Stimulated activated naive CD4-positive, alpha-beta T cell (primary cell): ENCODE results near the gene SH3TC1.

Source experiments
- DNase-seq, 6 experiments: peaks; one replicate each; lab custom pipeline; 2025; lab: John Stamatoyannopoulos, UW

The SH3TC1 gene

DNA sequence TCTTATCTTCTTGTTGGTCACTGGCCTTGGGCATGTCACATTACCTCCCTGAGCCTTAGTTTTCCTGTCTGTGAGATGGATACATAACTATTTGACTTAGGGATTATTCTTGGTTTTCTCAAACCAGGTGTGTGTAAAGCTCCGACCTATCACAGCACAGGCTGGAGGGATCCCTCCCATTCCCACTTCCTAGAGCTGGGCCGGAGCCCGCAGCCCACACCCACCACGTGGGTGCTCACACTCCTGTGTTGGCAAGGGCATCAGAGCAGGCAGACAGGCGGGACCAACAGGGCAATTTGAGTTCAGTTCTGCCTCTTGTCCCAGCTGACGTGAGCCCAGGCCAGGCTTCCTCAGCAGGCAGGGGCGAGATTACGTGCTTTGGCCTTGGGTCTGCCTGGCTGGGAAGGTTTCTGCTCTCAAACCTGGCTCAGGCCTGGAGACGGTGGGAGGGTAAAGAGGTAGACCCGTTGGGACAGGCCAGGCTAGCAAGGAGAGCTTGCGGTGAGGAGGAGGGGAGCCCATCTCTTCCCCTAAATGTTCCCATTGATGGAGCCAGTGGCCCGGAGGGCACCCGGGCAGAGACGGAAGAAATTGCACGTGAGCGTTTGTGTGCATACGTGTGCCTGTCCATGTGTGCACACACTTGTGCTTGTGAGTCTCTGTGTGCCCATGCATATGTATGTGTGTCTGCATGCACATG lies 734 bp upstream of the SH3TC1 start:
- no peak for DNase-seq

DNA sequence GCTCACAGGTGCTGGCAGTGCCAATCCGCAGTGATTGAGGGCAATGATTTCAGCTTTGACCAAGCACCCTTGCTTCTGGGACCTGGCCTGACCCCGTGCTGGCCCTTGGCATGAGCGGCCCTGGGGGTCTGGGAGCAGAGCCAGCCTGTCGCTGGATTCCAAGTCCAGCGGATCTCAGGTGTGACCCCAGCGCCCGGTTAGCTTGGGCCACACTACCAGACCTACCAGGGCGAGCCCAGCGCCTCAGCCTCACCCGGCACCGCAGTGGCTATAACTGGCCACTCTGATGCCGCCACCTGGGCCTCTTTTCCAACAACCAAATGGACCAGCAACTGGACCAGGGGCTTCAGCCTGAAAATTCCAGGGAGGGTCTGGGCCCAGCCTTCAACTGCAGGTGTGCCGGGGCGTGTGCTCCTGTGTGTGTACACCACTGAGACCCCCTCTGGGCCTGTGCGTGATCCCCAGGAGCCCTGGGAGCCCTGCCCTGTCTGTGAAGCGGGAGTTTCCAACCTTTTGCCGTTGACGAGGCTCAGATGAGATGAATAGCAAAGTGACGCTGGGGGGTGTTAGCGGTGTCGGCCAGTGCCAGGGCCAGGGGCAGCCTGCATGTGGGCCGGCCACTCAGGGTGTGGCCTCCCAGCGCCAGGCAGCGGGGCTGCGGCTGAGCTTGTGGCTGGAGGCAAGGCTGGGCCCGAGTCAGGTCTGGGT lies 658 bp downstream of the SH3TC1 start:
- peak in 4 of 6 experiments; percentile 11 to 54 (median 25) for DNase-seq

DNA sequence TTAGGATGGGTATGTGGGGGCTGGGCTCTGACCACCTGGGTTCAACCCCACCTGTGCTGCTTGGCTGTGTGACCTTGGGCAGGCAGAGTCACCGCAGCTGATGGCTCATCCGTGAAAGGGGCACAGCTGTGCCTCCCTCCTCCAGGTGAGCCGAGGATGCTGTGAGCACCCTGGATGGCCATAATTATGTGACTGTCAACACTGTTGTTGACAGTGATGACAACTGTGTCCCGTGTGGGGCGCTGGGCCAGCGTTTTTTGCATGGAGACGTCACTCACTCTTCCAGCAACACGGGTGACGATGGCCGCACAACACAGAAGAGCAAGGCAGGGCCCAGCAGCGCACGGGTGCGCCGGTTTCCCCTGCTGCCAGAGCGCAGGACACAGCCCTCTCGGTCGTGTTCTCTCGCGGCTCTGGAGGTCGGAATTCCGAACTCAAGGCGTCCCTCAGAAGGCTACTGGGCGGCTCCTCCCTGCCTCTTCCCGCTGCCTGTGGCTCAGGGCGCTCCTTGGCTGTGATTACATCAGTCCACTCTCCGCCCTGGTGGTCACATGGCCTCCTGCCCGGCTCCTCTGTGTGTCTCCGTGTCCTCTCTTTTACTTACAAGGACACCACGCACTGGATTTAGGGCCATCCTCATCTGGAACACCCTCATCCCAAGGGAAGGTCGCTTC lies 1.3 kb downstream of the SH3TC1 start:
- peak; percentile 13 to 54 (median 31) for DNase-seq

DNA sequence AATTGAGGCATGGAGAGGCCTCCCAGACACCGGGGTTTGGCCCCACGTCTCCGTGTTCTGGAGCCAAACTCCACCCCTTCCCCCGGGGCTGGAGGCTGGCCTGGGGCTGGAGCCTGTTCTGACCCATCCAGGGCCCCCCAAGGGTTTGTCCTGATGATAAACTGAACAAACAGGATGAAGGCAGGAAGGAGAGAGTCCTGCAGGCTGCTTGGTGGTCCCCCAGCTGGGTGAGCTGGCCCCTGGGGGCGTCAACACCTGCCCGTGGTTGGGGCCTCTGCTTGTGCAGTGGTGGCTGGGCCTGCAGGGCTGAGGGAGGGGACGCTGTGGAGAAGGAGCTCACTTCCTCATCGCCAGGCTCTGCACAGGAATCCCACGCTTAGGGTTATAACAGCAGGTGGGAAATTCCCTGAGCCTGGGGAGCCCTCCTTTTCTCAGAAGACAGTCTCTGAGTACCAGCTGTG lies 2.3 kb downstream of the SH3TC1 start:
- DNase-seq, result peak in 5 of 6 experiments; percentile 8 to 28 (median 17)

DNA sequence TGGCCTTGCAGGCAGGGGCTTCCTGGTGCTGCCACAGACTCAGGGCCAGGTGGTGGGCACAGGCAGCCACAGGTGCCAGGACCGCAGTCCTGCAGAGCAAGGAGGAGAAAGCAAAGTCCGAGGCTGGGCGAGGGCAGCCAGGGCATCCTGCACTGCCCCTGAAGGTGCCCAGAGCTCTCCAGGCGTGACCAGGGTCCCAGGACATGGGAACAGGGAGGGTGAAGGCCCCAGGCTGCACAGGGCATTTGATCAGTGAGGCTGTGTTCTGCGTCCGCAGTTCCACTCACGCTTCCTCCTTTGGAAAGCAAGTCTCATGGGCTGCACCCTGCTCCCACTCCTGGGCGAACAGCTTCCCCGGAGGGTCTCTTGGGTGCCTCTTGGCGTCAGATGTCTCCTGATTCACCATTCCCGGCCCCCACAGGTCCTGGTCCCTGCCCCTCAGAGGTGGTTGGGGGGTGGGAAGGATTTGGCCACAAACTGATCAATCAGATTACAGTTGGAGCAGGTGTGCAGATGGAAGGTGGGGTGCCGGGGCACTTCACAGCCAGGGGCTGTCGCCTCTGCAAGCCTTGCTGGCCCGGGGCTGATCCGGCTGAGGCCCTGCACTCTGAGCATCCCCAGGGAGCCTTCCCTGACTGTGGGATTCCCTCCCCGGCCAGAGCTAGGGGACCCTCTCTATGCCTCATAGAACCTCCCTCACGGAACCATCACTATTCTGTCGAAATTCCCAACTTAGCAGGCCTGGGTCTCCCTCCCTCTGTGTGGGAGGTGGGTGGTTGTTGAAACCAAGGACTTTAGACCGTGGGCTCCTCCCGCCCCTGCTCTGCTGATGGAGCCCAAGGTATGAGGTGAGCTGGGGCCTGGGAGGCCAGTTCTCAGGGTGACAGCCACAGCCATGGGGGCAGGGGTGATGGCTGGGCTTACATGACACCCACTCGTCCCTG lies 3.3 kb downstream of the SH3TC1 start:
- DNase-seq, result no peak

DNA sequence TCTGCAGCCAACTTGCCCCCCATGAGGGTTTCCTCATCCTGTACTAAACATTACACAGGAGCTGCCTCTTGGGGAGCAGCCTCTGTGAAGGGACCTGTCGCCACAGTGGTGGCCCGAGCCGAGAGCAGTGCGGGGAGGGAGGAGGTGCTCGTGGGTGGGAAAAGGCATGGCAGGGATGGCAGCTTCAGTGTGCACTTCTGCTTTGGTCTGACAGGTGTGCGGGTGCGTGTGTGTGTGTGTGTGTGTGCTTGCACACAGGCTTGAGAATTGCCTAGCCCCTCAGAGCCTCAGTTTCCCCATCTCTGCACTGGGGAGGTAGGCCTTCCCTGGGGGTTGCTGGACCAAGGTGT lies 3.9 kb downstream of the SH3TC1 start:
- DNase-seq, result no peak

DNA sequence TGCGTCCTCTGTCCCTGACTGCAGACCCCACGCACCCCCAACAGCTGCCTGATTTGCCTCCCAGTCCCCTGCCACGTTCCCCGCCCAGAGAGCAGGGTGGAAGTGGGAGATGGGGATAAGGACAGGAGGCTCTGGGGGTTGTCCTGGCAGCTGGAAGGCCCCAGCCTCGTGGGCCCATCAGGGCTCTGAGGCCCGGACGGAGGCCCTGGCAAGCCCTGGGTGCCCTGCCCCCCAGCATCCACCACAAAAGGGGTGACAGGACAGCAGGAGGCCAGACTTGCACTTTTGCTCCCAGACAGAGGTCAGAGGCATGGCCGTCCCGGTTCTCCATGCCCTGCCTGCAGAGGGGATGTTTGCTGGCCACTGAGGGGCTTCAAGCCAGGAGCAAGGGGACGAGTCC lies 4.7 kb downstream of the SH3TC1 start:
- no peak for DNase-seq

DNA sequence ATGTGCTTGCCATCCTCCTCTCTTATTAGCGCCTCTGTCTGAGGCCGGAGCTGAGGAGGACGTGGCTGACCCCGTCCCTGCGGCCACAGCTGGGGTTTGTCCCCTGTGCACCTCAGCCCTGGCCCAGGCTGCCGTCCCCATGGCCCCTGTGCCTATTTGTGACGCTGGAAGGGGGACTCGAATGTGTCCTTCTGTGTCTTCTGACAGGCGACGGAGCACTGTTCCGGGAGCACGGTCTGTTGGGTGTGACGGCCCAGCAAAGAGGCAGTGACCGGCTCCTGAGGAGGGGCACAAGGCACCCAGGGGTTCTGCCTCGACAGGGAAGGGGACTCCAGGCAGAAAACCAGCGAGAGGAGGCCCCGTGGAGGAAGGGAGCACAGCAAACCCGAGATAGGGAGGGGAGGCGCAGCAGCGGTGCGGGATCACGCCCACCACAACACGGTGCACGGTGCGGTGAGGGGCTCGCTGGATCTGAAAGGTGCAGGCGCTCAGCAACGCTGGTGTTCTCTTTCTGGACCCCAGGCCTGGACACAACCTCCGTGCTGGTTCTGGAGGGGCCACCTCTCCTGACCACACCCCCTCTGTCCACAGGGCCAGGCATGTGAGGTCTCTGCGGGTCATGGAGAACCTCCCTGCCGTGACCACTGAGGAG lies 5.6 kb downstream of the SH3TC1 start:
- DNase-seq, result no peak

DNA sequence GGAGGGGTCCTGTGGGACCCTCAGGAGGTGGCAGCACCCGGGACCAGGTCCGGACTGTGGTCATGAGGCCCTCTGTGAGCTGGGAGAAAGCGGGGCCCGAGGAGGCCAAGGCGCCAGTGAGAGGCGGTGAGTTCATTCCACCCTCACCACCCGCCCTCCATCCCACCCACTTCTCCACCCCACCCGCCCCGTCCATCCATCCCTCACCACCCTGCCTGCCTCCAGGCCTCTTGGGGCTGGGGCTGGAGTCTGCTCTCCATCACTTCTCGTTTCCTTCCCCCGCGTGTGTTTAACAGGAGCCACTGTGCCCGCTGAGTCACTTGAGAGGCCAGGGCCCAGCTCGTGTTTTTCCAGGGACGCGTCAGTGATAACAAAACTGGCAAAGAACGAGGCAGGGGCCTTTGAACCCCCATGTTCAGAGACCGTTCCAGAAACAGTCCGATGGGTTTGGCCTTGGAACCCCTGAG lies 6.2 kb downstream of the SH3TC1 start:
- DNase-seq, result no peak

DNA sequence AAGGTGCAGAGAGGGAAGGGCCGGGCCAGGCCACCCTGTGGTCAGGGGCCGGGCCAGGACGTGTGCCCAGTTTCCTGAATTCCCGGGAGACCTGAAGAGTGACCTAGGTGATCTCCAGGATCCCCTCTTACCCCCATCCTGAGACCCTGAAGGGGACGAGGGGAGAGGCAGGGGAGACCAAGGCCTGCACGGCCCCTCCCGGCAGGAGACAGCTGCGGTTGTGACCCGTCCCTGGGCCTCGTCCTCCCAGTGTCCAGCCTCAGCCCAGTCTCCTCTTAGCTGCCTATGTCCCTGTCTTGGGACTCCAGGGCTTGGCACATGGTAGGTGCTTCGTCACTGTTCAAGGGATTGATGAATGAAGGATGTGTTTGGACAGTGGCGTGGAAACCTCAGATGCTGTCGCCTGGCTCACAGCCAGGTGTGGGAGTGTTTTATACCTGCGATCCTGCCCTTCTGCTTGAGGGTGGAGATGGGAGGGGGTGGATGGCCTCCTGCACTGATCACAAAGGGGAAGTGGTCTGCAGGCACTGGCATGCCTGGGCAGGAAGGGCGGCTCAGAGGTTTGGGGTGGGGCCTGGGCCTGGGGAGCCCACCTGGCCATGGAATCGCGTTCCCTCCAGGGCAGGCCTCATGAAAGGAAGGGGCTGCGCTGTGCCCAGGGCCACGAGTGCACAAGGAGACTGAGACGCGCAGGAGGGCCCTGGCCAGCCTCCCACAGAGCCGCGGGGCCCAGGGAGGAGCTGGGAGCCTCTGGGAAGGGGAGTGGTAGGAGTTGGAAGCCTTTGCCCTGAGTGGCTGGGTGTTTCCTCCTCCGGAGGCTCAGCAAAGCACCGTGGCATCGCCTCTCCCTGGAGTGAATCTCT lies 6.9 kb downstream of the SH3TC1 start:
- no peak for DNase-seq

DNA sequence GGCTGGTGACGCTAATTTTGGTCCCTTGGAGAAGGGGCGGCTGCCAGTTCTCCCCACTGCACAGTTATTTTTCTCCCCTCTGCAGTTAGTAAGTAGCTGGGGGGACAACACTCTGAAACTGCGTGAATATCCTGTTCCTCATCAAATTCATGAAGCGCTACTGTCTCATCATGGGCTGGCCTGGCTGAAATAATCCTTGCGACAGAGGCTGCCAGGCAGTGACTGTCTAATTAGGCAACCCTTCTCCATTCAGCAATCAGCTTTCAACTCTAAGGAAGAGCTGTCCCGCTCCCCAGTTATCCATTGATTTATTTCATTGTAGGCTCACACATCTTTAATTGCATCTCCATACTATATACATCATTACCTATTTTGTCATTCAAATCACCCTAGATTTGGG lies 8.2 kb downstream of the SH3TC1 start:
- no peak for DNase-seq

DNA sequence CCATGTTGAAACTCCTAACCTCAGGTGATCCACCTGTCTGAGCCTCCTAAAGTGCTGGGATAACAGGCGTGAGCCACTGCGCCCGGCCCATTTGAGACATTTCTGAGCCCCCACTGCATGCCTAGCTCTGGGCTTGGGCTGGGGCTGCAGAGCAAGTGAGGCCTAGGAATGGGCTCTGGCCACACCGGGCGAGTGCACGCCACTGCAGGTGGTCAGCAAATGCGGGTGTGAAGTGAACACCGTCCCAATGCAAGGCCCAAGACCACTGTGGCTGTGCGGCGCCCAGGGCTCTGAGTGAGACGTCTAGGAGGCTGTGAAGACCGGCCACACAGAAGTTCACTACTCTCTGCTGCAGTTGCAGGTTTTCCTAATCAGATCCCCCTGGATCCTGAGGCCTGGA lies 9.5 kb downstream of the SH3TC1 start:
- DNase-seq, result no peak

DNA sequence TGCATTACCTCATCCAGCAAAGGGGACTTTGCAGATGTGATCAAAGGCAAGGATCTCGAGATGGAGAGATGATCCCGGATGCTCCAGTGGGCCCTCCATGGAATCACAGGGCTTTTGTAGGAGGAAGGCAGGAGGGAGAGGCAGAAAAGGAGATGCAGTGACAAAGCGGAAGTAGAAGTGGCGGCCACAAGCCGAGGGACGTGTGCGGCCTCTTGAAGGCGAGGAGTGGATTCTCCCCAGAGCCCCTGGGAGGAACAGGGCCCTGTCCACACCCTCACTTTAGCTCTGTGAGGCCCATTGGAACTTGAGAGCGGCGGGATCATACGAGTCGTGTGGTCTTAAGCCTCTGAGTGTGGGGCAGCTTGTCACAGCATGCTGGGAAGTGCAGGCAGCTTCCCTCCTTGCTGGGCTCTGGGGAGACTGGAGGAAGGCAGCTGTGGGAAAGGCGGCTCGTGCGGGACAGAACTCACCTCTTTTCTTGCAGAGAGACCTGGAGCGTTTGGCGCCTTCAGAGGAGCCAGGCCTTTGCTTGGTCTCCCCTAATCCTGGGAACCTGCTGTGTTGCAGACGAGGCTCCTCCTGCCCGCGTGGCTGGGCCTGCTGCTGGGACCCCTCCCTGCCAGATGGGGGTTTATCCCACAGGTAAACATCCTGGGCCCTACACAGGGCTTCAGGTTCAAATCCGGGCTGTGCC lies 10.2 kb downstream of the SH3TC1 start:
- no peak for DNase-seq

DNA sequence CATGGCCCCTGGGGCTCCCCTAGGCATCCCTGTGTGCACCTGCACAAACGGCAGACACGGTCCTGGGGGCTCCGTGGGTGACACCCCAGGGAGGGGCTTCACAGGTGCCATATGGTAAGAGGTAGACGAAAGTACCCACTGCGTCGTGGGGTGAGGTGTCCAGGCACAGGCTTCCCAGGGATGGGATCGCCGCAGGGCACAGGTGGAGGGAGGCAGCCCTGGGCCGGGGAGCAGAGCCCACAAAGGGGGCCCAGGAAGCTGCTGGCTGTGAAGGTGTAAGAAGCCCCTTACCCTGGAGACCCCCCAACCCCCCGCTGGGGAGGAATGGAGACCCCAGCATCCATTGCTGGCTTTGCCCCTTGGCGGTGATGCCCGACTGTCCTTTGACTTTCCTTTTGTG lies 10.9 kb downstream of the SH3TC1 start:
- DNase-seq, result no peak

DNA sequence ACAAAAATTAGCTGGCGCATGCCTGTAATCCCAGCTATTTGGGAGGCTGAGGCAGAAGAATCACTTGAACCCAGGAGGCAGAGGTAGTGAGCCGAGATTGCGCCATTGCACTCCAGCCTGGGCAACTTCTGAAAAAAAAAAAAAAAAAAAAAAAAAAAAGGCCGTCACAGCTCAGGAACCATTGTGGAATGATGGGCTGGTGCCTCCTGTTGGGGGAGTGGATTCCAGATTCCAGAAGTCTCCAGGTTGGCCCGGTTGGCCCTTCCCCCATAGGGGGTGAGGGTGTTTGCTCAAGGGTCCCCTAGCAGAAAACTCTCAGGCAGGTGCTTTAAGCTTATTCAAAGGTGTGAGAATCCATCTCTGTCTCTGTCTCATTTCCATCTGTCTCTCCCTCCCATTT lies 11.5 kb downstream of the SH3TC1 start:
- no peak for DNase-seq

DNA sequence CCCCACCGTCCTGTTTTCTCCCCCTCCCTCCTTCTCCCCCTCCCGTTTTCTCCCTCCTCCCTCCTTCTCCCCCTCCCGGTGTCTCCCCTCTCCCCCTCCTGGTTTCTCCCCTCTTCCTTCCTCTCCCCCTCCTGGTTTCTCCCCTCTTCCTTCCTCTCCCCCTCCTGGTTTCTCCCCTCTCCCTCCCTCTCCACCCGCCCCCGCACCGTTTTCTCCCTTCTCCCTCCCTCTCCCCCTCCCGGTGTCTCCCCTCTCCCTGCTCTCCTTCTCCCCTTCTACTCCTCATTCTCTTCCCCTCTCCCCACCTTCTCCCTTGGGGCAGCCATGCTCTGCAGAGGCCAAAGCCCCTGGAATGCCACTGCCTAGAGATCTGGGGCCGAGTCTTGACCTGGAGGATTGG lies 12.2 kb downstream of the SH3TC1 start:
- no peak for DNase-seq

DNA sequence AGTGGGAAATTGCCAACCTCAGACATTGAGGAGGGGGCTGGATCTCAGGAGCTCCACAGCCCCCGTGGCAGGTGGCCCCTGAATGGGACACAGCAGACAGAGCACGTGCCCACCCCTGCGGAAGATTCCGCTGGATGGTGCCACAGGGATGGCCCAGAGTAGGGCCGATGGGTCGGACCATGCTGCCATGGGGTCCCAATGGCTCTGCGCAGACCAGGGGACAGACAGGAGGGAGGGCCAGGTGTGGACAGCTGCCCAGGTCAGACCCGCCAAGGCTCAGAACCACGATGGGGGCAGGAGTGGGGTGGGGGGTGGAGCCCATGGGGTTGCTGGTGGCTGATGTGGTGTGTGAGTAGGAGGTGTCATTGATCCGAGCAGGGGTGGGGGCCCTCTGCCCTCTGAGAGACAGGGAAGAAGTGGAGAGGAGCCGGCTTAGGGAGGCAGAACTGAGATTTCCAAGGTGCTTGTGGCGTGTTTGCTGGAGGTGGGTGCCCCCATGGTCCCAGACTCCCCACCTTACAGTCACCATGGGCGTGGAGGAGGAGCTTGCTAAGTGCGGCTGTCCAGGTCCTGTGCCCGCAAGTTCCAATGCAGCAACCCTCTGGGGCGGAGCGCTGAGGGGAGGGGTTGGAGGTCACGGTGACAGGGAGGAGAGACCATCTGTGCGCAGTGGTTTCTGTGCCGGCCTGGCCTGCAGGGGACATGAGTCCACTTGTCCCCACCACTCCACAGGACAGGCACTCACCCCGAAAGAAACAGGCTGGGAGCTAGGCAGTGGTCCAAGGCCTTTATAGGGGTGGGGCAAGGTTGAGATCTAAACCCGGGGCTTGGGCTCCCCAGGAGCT lies 12.9 kb downstream of the SH3TC1 start:
- DNase-seq, result no peak

DNA sequence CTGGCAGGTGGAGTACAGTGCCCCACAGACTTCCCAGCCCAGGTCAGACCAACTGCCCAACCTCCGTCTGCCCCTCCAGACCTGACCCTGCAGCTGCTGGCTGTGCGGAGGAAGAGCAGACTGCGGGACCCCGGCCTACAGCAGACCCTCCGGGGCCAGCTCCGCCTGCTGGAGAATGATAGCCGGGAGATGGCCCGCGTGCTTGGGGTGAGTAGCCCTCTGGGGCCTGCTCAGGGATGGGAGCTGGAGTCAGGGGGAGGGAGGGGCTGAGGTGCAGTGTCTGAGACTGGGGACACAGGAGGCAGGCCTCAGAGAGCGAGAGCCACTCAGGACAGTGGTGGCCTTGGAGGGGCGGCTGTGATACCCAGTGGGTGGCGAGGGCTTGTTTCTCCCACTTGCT lies 13.5 kb downstream of the SH3TC1 start:
- DNase-seq, result no peak

DNA sequence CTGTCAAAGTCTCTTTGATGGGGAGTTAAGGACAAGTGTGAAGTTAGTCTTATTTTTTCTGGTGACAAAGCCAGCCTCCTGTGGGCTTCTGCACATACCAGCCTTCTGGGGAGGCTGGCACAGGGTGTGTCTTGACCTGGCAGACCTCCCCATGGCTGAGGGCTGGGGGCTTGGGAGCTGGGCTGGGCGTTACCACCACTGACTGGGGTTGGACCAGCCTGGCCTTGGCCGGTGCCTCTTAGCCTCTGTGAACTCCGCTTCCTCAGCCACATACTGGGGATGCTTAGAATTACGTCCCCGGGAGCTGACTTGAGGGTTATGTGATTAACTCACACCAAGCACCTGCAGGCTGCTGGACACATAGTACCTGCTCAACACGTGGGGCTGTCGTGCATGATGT lies 14.0 kb downstream of the SH3TC1 start:
- no peak for DNase-seq
